ENCODE data around the gene HCRTR1.

HCRTR1 gene

GRCh38 chr1:31617218-31617915, at the start of gene HCRTR1:
TSS of gene HCRTR1 (plus strand) at chr1:31617689. CDS start at chr1:31619193, 1,504 bp downstream.
- CTCF ChIA-PET, result interaction anchor here (0.5 to 1.9 kb wide), 8 partner anchors 8 to 412 kb away, joined by 3 to 10 read pairs (median 3); no protein-coding TSS in a partner anchor
- POLR2A ChIA-PET (ENCODE audit: low non-redundant PET), result interaction anchor here (0.5 kb wide), 1 partner anchor 496 kb away, joined by 4 read pairs; no protein-coding TSS in a partner anchor
- TF ChIP-seq CTCF (conservative IDR thresholded peaks at IDR 0.05; ENCODE audit: low read depth), result no peak
- H3K27ac ChIP-seq, result no peak within 1 kb of the TSS
- DNase-seq (ENCODE audit: low spot score), result no peak

DNA sequence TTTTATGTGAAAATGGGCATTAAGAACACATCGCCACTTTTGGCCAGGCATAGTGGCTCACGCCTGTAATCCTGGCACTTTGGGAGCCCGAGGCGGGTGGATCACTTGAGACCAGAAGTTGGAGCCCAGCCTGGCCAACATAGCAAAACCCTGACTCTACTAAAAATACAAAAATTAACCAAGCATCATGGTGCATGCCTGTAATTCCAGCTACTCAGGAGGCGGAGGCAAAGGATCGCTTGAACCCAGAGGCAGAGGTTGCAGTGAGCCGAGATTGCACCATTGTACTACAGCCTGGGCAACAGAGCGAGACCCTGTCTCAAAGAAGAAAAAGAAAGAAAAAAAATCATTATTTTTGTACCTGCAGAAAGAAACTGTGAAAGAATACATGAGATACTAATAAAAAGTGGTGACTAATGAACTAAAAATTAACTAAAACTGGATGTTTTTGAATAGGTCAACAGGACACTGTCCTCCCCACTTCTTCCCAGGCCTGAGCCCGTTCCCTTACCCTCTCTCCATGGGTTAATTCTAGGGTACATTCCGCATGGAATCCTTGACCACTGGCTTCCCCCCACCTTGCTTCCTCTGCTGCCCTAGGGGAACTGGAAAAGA, 49.4 kb upstream of the HCRTR1 start:
- CTCF ChIA-PET, result no interaction called here

DNA sequence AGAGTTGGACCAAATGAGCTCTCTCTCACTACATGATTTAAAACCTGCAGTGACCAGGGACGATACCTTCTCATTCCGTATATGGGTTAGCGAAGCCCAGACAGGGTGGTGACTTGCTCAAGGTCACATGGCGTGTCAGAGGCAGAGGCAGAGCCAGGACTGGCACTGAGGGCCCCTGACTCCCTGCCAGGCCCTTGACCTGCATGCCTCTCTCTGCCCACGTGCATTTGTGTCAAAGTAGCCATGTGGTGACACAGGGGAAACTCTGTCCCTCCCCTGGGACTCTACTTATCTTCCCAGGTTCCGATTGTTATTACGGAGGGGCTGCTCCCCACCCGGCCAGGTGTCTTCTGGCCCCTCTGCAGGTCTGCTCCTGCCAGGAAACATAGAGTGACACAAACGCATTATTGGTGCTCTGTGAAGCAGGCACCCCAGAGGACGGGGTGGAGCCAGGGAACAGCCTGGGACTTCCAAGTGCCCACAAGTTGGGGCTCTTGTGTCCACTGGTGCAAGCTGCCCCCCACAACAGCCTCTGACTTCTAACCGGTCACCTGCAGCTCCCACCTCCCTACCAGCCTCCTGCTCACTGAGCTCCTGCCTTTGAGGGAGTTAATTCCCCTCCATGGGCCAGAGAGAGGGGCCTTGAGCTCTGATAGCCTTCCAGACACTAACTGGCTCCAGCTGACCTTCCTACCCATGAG, 48.4 kb upstream of the HCRTR1 start:
- ChIA-PET CTCF (no interaction called here), POLR2A (ENCODE audit: low non-redundant PET) (no interaction called here)
- no peak for DNase-seq (ENCODE audit: low spot score)
- no peak for TF ChIP-seq CTCF (conservative IDR thresholded peaks at IDR 0.05; ENCODE audit: low read depth)
- H3K27ac ChIP-seq, result no peak overlapping the region

More for the DNA sequence above, 49.4 kb upstream of the HCRTR1 start:
- POLR2A ChIA-PET (ENCODE audit: low non-redundant PET), result no interaction called here
- no peak overlapping the region for H3K27ac ChIP-seq
- DNase-seq (ENCODE audit: low spot score), result no peak
- TF ChIP-seq CTCF (conservative IDR thresholded peaks at IDR 0.05; ENCODE audit: low read depth), result no peak

GRCh38 chr1:31569596-31570173, 47.8 kb upstream of the HCRTR1 start:
- ChIA-PET CTCF (interaction anchor here (0.8 kb wide), 1 partner anchor 387 kb away, joined by 3 read pairs; no protein-coding TSS in a partner anchor), POLR2A (ENCODE audit: low non-redundant PET) (no interaction called here)
- DNase-seq (ENCODE audit: low spot score), result no peak
- no peak overlapping the region for H3K27ac ChIP-seq
- no peak for TF ChIP-seq CTCF (conservative IDR thresholded peaks at IDR 0.05; ENCODE audit: low read depth)

DNA sequence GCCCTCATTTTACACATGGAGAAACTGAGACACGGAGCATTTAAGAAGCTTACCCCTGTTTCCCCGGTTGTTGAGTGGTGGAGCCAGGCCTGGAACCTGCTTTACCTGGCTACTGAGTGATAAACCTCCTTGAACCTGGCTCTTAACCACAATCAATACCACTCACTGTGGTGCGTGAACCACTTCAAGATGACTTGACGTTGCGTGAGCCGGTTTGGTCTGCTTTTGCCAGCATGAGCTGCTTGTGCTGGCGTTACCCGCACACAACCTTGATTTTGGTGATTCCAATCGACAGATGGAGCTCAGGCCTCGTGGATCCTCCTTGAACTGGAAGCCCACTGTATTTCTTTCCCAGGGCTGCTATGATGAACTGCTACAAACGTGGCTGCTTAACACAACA, 47.3 kb upstream of the HCRTR1 start:
- TF ChIP-seq CTCF (conservative IDR thresholded peaks at IDR 0.05; ENCODE audit: low read depth), result no peak
- no peak for DNase-seq (ENCODE audit: low spot score)
- POLR2A ChIA-PET (ENCODE audit: low non-redundant PET), result no interaction called here
- CTCF ChIA-PET, result interaction anchor here (0.8 kb wide), 1 partner anchor 387 kb away, joined by 3 read pairs; no protein-coding TSS in a partner anchor
- no peak overlapping the region for H3K27ac ChIP-seq

GRCh38 chr1:31570906-31571305, 46.6 kb upstream of the HCRTR1 start:
- no peak for TF ChIP-seq CTCF (conservative IDR thresholded peaks at IDR 0.05; ENCODE audit: low read depth)
- ChIA-PET POLR2A (ENCODE audit: low non-redundant PET) (no interaction called here), CTCF (no interaction called here)
- H3K27ac ChIP-seq, result no peak overlapping the region
- DNase-seq (ENCODE audit: low spot score), result no peak
